Activated naive CD4-positive, alpha-beta T cell treated with anti-CD3 and anti-CD28 coated beads for 36 hours (primary cell): Measurements from ENCODE around the gene PLEKHG4B. TPM values are rescaled to one million over a fixed set of nuclear protein-coding genes. Genes with fewer than 3 reads are reported as not detected.
"Not testable (repeated sequence)": the region's sequence is repeated elsewhere in the genome, so short reads cannot be mapped to it uniquely, and the experiment has no call there.

ENCODE experiments used
- CTCF ChIA-PET: fragments of 350-600 bp; sonication (Branson Sonifier 250); formaldehyde crosslinking; loops from one replicate; lab custom pipeline; 2021; ENCODE audit warnings: antibody characterized with exemption; lab: Charles Lee
- DNase-seq: peaks from one replicate; pipeline ENCODE4 v3.0.0-alpha.2; 2020
- H3K27ac Mint-ChIP-seq: one replicate; pipeline ENCODE4 v1.8.0; 2021; ENCODE audit warnings: mild to moderate bottlenecking, mixed read lengths
- H3K27me3 Mint-ChIP-seq: one replicate; pipeline ENCODE4 v1.8.0; 2021; ENCODE audit warnings: low read depth, mixed read lengths
- H3K36me3 Mint-ChIP-seq: one replicate; pipeline ENCODE4 v1.8.0; 2021; ENCODE audit warnings: low read depth, mixed read lengths
- H3K4me1 Mint-ChIP-seq: one replicate; pipeline ENCODE4 v1.8.0; 2021; ENCODE audit warnings: low read depth, mixed read lengths
- H3K4me3 Mint-ChIP-seq: one replicate; pipeline ENCODE4 v1.8.0; 2021; ENCODE audit warnings: mild to moderate bottlenecking, moderate library complexity, mixed read lengths
- H3K9me3 Mint-ChIP-seq: one replicate; pipeline ENCODE4 v1.8.0; 2021; ENCODE audit warnings: mixed read lengths
- intact Hi-C: fragments of 100-400 bp; cut with micrococcal nuclease; formaldehyde crosslinking; loops from one replicate; pipeline ENCODE4 v1.15.1; 2023
- total RNA-seq, 2 experiments: library from RNA; stranded (reverse); gene quantifications; one replicate each; pipeline ENCODE4 v1.2.3, GENCODE V29; 2021

PLEKHG4B gene
- not detected for total RNA-seq

- H3K4me1 Mint-ChIP-seq = peaks cover 6% of the 10 kb centered on the region
- H3K27ac Mint-ChIP-seq = no peak within 1 kb of the TSS
- CTCF ChIA-PET = no interaction called here
- peaks cover 49% of the 10 kb centered on the region for H3K27me3 Mint-ChIP-seq
- H3K4me3 Mint-ChIP-seq = peak within 1 kb of the TSS; percentile 36
- DNase-seq = peak; percentile 10
- H3K36me3 Mint-ChIP-seq = no peaks in the 10 kb centered on the region
- intact Hi-C loops = no loop called here
- H3K9me3 Mint-ChIP-seq = no peaks in the 10 kb centered on the region
Observed at GRCh38 chr5:91556-92263, at the start of gene PLEKHG4B. Gene PLEKHG4B (plus strand): TSS chr5:92168. CDS start chr5:92232, 64 bp downstream.

- Mint-ChIP-seq H3K36me3 (no peaks in the 10 kb centered on the region), H3K4me1 (no peaks in the 10 kb centered on the region), H3K27me3 (peaks cover 45% of the 10 kb centered on the region), H3K4me3 (no peak overlapping the region), H3K27ac (no peak overlapping the region), H3K9me3 (no peaks in the 10 kb centered on the region)
- CTCF ChIA-PET = no interaction called here
- intact Hi-C loops = no loop called here
- DNase-seq = no peak
Observed at GRCh38 chr5:42250-42649, 49.7 kb upstream of the PLEKHG4B start.

- DNase-seq = no peak
- H3K9me3 Mint-ChIP-seq = peaks cover 5% of the 10 kb centered on the region
- intact Hi-C loops = no loop called here
- H3K4me3 Mint-ChIP-seq = no peak overlapping the region
- peaks cover 29% of the 10 kb centered on the region for H3K27me3 Mint-ChIP-seq
- no peaks in the 10 kb centered on the region for H3K4me1 Mint-ChIP-seq
- no peaks in the 10 kb centered on the region for H3K36me3 Mint-ChIP-seq
- CTCF ChIA-PET = no interaction called here
- H3K27ac Mint-ChIP-seq = no peak overlapping the region
Observed at GRCh38 chr5:48192-48591, 43.8 kb upstream of the PLEKHG4B start.

GRCh38 chr5:49530-49929 lies 42.4 kb upstream of the PLEKHG4B start:
- H3K4me3 Mint-ChIP-seq, H3K4me1 Mint-ChIP-seq, H3K36me3 Mint-ChIP-seq, H3K27ac Mint-ChIP-seq, CTCF ChIA-PET, DNase-seq, H3K9me3 Mint-ChIP-seq, intact Hi-C loops: not testable (repeated sequence)
- peaks cover 29% of the 10 kb centered on the region for H3K27me3 Mint-ChIP-seq

GRCh38 chr5:49953-50544 lies 41.9 kb upstream of the PLEKHG4B start:
- intact Hi-C loops = no loop called here
- H3K36me3 Mint-ChIP-seq = no peaks in the 10 kb centered on the region
- DNase-seq = no peak
- peaks cover 5% of the 10 kb centered on the region for H3K9me3 Mint-ChIP-seq
- CTCF ChIA-PET = no interaction called here
- no peaks in the 10 kb centered on the region for H3K4me1 Mint-ChIP-seq
- no peak overlapping the region for H3K4me3 Mint-ChIP-seq
- H3K27me3 Mint-ChIP-seq = peaks cover 31% of the 10 kb centered on the region
- H3K27ac Mint-ChIP-seq = no peak overlapping the region

- DNase-seq = no peak
- H3K4me1 Mint-ChIP-seq = no peaks in the 10 kb centered on the region
- H3K27ac Mint-ChIP-seq = no peak overlapping the region
- H3K4me3 Mint-ChIP-seq = no peak overlapping the region
- H3K36me3 Mint-ChIP-seq = no peaks in the 10 kb centered on the region
- peaks cover 31% of the 10 kb centered on the region for H3K27me3 Mint-ChIP-seq
- H3K9me3 Mint-ChIP-seq = peaks cover 5% of the 10 kb centered on the region
- CTCF ChIA-PET = no interaction called here
- intact Hi-C loops = no loop called here
Observed at GRCh38 chr5:50724-51499, 41.1 kb upstream of the PLEKHG4B start.

GRCh38 chr5:51500-51823 lies 40.5 kb upstream of the PLEKHG4B start:
- CTCF ChIA-PET = no interaction called here
- H3K9me3 Mint-ChIP-seq = peaks cover 5% of the 10 kb centered on the region
- H3K36me3 Mint-ChIP-seq = no peaks in the 10 kb centered on the region
- H3K4me1 Mint-ChIP-seq = no peaks in the 10 kb centered on the region
- intact Hi-C loops = no loop called here
- no peak overlapping the region for H3K27ac Mint-ChIP-seq
- H3K27me3 Mint-ChIP-seq = peaks cover 32% of the 10 kb centered on the region
- no peak for DNase-seq
- no peak overlapping the region for H3K4me3 Mint-ChIP-seq

- CTCF ChIA-PET = no interaction called here
Observed at GRCh38 chr5:53381-54174, 38.4 kb upstream of the PLEKHG4B start.

GRCh38 chr5:54175-54730 lies 37.7 kb upstream of the PLEKHG4B start:
- no peak for DNase-seq
- Mint-ChIP-seq H3K36me3 (no peaks in the 10 kb centered on the region), H3K4me3 (peak overlapping the region; percentile 50), H3K4me1 (no peaks in the 10 kb centered on the region), H3K27me3 (peaks cover 39% of the 10 kb centered on the region), H3K9me3 (peaks cover 5% of the 10 kb centered on the region), H3K27ac (no peak overlapping the region)
- CTCF ChIA-PET = no interaction called here
- intact Hi-C loops = no loop called here

More at GRCh38 chr5:53381-54174, 38.4 kb upstream of the PLEKHG4B start:
- Mint-ChIP-seq H3K27ac (no peak overlapping the region), H3K36me3 (no peaks in the 10 kb centered on the region), H3K9me3 (peaks cover 5% of the 10 kb centered on the region), H3K4me3 (peak overlapping the region; percentile 50), H3K27me3 (peaks cover 37% of the 10 kb centered on the region), H3K4me1 (no peaks in the 10 kb centered on the region)
- intact Hi-C loops = no loop called here
- DNase-seq = peak; percentile 64

- no peak for DNase-seq
- peaks cover 43% of the 10 kb centered on the region for H3K27me3 Mint-ChIP-seq
- H3K9me3 Mint-ChIP-seq = peaks cover 5% of the 10 kb centered on the region
- no peaks in the 10 kb centered on the region for H3K4me1 Mint-ChIP-seq
- CTCF ChIA-PET = no interaction called here
- no peak overlapping the region for H3K27ac Mint-ChIP-seq
- H3K4me3 Mint-ChIP-seq = peak overlapping the region; percentile 48
- intact Hi-C loops = no loop called here
- no peaks in the 10 kb centered on the region for H3K36me3 Mint-ChIP-seq
Observed at GRCh38 chr5:54876-55569, 36.9 kb upstream of the PLEKHG4B start.

GRCh38 chr5:56561-57290 lies 35.2 kb upstream of the PLEKHG4B start:
- no peaks in the 10 kb centered on the region for H3K9me3 Mint-ChIP-seq
- H3K36me3 Mint-ChIP-seq = no peaks in the 10 kb centered on the region
- H3K27ac Mint-ChIP-seq = no peak overlapping the region
- no peak overlapping the region for H3K4me3 Mint-ChIP-seq
- H3K4me1 Mint-ChIP-seq = no peaks in the 10 kb centered on the region
- DNase-seq = peak; percentile 38
- intact Hi-C loops = no loop called here
- CTCF ChIA-PET = no interaction called here
- peaks cover 44% of the 10 kb centered on the region for H3K27me3 Mint-ChIP-seq
